Measurements from ENCODE around the gene C1orf198.

Gene C1orf198

DNA sequence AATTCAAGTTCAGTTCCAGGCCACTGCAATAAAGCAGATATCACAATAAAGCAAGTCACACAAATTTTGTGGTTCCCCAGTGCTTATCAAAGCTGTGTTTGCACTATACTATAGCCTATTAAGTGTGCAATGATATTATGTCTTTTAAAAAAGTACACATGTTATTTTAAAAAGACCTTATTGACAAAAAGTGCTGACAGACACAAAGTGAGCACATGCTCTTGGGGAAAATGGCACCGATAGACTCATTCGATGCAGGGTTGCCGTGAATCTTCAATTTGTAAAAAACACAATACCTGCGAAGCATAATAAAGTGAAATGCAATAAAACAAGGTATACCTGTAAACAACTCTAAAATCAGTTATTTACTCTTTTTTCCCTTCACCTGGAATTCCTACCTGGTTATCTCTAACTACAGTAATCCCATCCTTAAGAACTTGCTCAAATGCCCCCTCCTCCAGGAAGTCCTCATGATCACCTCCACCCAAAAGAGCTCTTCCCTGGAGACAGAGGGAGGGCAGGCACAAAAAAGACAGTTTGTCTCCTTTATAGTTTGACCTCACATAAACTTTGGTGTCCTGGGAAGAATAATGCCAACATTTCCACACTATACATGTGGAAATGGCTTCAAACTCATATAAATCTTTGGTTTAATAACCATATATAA lies 9.7 kb upstream of the C1orf198 start:
- no peak for DNase-seq (ENCODE audit: low read depth)
- TF ChIP-seq, protein P1, sequence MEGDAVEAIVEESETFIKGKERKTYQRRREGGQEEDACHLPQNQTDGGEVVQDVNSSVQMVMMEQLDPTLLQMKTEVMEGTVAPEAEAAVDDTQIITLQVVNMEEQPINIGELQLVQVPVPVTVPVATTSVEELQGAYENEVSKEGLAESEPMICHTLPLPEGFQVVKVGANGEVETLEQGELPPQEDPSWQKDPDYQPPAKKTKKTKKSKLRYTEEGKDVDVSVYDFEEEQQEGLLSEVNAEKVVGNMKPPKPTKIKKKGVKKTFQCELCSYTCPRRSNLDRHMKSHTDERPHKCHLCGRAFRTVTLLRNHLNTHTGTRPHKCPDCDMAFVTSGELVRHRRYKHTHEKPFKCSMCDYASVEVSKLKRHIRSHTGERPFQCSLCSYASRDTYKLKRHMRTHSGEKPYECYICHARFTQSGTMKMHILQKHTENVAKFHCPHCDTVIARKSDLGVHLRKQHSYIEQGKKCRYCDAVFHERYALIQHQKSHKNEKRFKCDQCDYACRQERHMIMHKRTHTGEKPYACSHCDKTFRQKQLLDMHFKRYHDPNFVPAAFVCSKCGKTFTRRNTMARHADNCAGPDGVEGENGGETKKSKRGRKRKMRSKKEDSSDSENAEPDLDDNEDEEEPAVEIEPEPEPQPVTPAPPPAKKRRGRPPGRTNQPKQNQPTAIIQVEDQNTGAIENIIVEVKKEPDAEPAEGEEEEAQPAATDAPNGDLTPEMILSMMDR (IDR thresholded peaks at IDR 0.05; ENCODE audit: insufficient read depth, low read depth, low read length, missing control alignments) = no peak
- H3K4me3 ChIP-seq (ENCODE audit: low read depth, low read length) = no peak overlapping the region

DNA sequence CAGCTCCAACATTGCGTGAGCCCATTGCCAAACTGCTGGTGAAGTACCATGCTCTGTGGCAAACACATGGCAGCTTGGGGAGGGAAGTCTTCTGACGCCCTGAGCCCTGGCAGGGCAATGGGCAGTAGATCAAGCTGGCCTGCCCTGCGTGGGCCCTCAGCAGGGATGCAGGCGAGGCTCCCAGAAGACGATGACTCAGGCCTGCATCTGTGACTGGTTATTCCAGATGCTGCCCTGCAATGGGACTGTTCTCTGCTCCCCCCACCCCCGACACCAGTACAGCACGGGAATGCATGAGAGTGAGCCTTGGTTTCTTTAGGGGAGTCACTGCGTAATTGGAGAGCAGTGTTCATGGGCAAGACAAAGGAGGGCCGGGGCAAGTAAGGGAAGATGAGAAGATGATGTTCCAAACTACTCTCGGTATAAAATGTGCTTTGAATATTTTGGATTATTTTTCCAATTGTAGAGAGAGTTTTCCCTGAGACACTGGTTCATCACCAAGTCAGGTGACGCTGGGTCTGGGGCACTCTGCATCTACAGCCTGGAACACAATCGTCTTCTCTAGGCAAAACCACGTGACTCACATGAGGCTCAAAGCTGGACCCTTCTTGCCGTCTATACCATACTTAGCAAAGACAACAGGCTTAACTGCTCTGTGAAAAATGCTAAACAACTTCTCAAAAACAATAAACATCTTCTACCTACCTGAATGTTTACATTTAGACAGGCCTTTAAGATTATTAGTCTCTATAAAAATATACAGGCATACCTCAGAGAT lies 9.0 kb upstream of the C1orf198 start:
- TF ChIP-seq, protein P1 (IDR thresholded peaks at IDR 0.05; ENCODE audit: insufficient read depth, low read depth, low read length, missing control alignments) = no peak
- no peak for DNase-seq (ENCODE audit: low read depth)
- no peak overlapping the region for H3K4me3 ChIP-seq (ENCODE audit: low read depth, low read length)

DNA sequence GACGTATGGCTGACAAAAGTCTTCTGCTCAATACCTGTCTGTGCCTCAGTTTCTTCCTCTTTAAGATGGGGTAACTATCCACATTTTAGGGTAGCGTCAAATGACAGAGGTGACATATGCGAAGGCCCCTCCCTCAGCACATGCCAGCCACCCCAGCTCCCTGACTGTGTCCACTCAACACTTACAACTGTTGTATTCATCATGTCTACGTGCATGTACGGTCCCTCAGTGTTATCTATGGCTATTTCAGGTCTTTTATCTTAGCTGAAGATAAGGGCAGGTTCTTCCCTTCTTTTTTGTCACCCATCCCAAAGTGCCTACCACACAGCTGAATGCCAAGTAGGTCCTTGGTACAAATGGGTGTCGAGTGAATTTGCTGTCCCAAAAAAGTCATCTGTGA lies 8.3 kb upstream of the C1orf198 start:
- TF ChIP-seq, protein P1 (IDR thresholded peaks at IDR 0.05; ENCODE audit: insufficient read depth, low read depth, low read length, missing control alignments) = no peak
- no peak for DNase-seq (ENCODE audit: low read depth)
- H3K4me3 ChIP-seq (ENCODE audit: low read depth, low read length) = no peak overlapping the region

DNA sequence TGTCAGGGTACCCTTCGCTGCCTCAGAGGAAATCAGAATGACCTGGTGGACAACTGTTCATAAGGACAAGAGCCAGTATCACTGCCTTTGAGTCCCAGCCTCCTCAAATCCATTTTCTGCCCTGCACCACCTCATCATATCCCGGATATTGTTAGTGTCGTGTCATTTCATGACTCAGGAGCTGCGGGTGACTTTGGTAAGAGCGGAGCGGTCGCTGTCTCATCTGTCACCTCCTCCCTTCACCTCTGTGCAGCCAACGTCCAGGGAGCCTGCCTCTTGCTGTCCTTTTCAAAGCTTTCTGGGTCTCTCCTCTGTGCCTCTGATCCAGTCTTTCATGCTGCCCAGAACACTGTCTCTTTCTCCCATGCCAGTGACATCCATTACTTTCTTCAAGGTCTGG lies 7.0 kb upstream of the C1orf198 start:
- TF ChIP-seq, protein P1 (IDR thresholded peaks at IDR 0.05; ENCODE audit: insufficient read depth, low read depth, low read length, missing control alignments) = no peak
- H3K4me3 ChIP-seq (ENCODE audit: low read depth, low read length) = no peak overlapping the region
- DNase-seq (ENCODE audit: low read depth) = no peak

DNA sequence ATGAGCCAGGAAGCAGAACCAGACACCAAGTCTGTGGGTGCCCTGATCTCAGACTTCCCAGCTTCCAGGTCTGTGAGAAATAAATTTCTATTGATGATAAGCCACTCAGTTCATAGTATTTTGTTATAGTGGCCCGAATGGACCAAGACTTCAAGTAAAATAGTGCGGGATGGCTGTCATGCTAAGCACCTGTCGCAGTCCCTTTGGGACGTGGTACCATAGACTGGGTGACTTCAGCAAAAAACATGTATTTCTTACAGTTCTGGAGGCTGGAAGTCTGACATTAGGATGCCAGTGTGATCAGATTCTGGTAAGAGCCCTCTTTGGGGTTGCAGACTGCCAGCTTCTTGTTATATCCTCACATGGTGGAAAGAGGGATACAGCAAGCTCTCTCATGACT lies 2.6 kb upstream of the C1orf198 start:
- no peak for DNase-seq (ENCODE audit: low read depth)
- H3K4me3 ChIP-seq (ENCODE audit: low read depth, low read length) = no peak overlapping the region
- TF ChIP-seq, protein P1 (IDR thresholded peaks at IDR 0.05; ENCODE audit: insufficient read depth, low read depth, low read length, missing control alignments) = no peak

DNA sequence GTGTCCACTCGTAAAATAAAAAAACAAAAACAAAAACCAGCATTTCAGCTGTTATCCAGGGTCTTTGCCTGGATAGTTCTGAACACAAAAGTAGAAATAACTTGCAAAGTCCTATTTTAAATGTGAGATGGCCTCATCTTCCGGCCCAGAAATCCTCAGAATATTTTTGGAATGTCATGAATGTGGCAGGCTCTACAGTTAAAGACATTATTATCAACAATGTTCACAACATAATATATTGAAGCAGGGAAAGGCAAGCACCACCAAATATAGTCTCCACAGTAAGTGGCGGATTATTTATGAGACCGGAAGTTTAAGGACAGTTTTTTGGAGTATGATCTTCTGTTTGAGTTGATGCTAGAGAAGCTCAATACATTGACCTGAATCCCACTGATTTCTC lies 1.2 kb upstream of the C1orf198 start:
- TF ChIP-seq, protein P1 (IDR thresholded peaks at IDR 0.05; ENCODE audit: insufficient read depth, low read depth, low read length, missing control alignments) = no peak
- no peak for DNase-seq (ENCODE audit: low read depth)
- no peak overlapping the region for H3K4me3 ChIP-seq (ENCODE audit: low read depth, low read length)
